Fibroblast of skin of left quadriceps (primary cell): Measurements from ENCODE around the gene MIAT.
"Not testable (repeated sequence)": the region's sequence is repeated elsewhere in the genome, so short reads cannot be mapped to it uniquely, and the experiment has no call there.

Experiments
- DNase-seq, 2 experiments: peaks; one replicate each; pipeline ENCODE4 v3.0.0-alpha.2; 2013; ENCODE audit warnings: low read depth in 2 of 2

The MIAT gene

GRCh38 chr22:26700462-26700861 lies 43.1 kb downstream of the MIAT start:
- no peak for DNase-seq

- no peak for DNase-seq
These were observed 43.5 kb downstream of the MIAT start for GRCh38 chr22:26700886-26701285.

- DNase-seq, result no peak
These were observed 43.9 kb downstream of the MIAT start for GRCh38 chr22:26701323-26701722.

- DNase-seq, result no peak
These were observed 45.8 kb downstream of the MIAT start for GRCh38 chr22:26702906-26703830.

- DNase-seq, result not testable (repeated sequence)
These were observed 48.0 kb downstream of the MIAT start for GRCh38 chr22:26705379-26705778.

- no peak for DNase-seq
These were observed 49.7 kb downstream of the MIAT start for GRCh38 chr22:26707090-26707489.

GRCh38 chr22:26707581-26707980 lies 50.2 kb downstream of the MIAT start:
- DNase-seq, result no peak

GRCh38 chr22:26708256-26709009 lies 51.0 kb downstream of the MIAT start:
- DNase-seq, result no peak

- DNase-seq, result peak in 1 of 2 experiments; percentile 29
These were observed 52.4 kb downstream of the MIAT start for GRCh38 chr22:26709617-26710390.

- DNase-seq, result no peak
These were observed 54.0 kb downstream of the MIAT start for GRCh38 chr22:26711205-26711963.

- DNase-seq, result no peak
These were observed 54.8 kb downstream of the MIAT start for GRCh38 chr22:26712158-26712557.

- DNase-seq, result peak; percentile 74 to 77
These were observed 56.5 kb downstream of the MIAT start for GRCh38 chr22:26713823-26714449.

- no peak for DNase-seq
These were observed 57.6 kb downstream of the MIAT start for GRCh38 chr22:26714971-26715370.

- DNase-seq, result no peak
These were observed 58.1 kb downstream of the MIAT start for GRCh38 chr22:26715392-26715936.

- DNase-seq, result no peak
These were observed 61.1 kb downstream of the MIAT start for GRCh38 chr22:26718488-26718887.

GRCh38 chr22:26718905-26719304 lies 61.5 kb downstream of the MIAT start:
- peak; percentile 95 to 96 for DNase-seq

- DNase-seq, result no peak
These were observed 64.8 kb downstream of the MIAT start for GRCh38 chr22:26722159-26722558.

- no peak for DNase-seq
These were observed 67.0 kb downstream of the MIAT start for GRCh38 chr22:26724414-26724813.

GRCh38 chr22:26725012-26725676 lies 67.8 kb downstream of the MIAT start:
- DNase-seq, result no peak
